OCI-LY7 (cell line): Measurements from ENCODE around the gene SHOX. TPM values are rescaled to one million over a fixed set of nuclear protein-coding genes. Genes with fewer than 3 reads are reported as not detected.

Experiments used
- BruUV-seq: library from RNA; stranded (reverse); fragments of 400-500 nt; replicated peaks from 2 replicates; lab custom pipeline; 2021; lab: Mats Ljungman, UMichigan
- CTCF ChIA-PET: fragments of 300-600 bp; sonication (Branson Sonifier 250); formaldehyde crosslinking; loops from one replicate; lab custom pipeline; 2022; ENCODE audit warnings: antibody characterized with exemption; ENCODE audit not compliant: unreplicated experiment; lab: Charles Lee
- POLR2A ChIA-PET: fragments of 300-600 bp; sonication (Branson Sonifier 250); formaldehyde crosslinking; loops from one replicate; lab custom pipeline; 2022; ENCODE audit warnings: antibody characterized with exemption; lab: Charles Lee
- DNase-seq: peaks from one replicate; pipeline ENCODE4 v3.0.0-alpha.2; 2015; ENCODE audit warnings: low spot score
- H2AFZ ChIP-seq: fragments of 200-600 bp; sonication (generic), shearing (Covaris generic); 2 replicates; pipeline ENCODE4 v1.6.1; 2014; ENCODE audit warnings: mild to moderate bottlenecking, antibody characterized with exemption, low read length, moderate library complexity
- H3K27ac ChIP-seq: fragments of 200-600 bp; sonication (generic); 2 replicates; pipeline ENCODE4 v1.5.1; 2014; ENCODE audit warnings: mixed run types, low read depth, mild to moderate bottlenecking, moderate library complexity, low read length, inconsistent platforms; ENCODE audit not compliant: poor library complexity, severe bottlenecking
- H3K36me3 ChIP-seq: fragments of 200-600 bp; sonication (generic); 2 replicates; pipeline ENCODE4 v1.6.1; 2014; ENCODE audit warnings: mild to moderate bottlenecking, antibody characterized with exemption, low read length, moderate library complexity, mixed read lengths; ENCODE audit not compliant: insufficient read depth
- H3K4me1 ChIP-seq: fragments of 200-600 bp; sonication (generic); 2 replicates; pipeline ENCODE4 v1.5.1; 2014; ENCODE audit warnings: mild to moderate bottlenecking, low read length; ENCODE audit not compliant: insufficient read depth, poor library complexity, severe bottlenecking
- H3K4me2 ChIP-seq: fragments of 200-600 bp; sonication (generic); 2 replicates; pipeline ENCODE4 v1.6.1; 2014; ENCODE audit warnings: mild to moderate bottlenecking, low read length
- H3K4me3 ChIP-seq: fragments of 200-600 bp; sonication (generic); 2 replicates; pipeline ENCODE4 v1.5.1; 2014; ENCODE audit warnings: mild to moderate bottlenecking, low read depth, low read length; ENCODE audit not compliant: poor library complexity, severe bottlenecking
- H3K79me2 ChIP-seq: fragments of 200-600 bp; sonication (generic); 2 replicates; pipeline ENCODE4 v1.6.1; 2016; ENCODE audit warnings: low read depth, mild to moderate bottlenecking, low read length, moderate library complexity, mixed read lengths; ENCODE audit not compliant: insufficient read depth
- H3K9me2 ChIP-seq: fragments of 200-600 bp; sonication (generic); 2 replicates; pipeline ENCODE4 v1.6.1; 2016; ENCODE audit warnings: mild to moderate bottlenecking, low read length, mixed read lengths; ENCODE audit not compliant: insufficient read depth
- H3K9me3 ChIP-seq: fragments of 200-600 bp; sonication (generic); 2 replicates; pipeline ENCODE4 v1.6.1; 2014; ENCODE audit warnings: mild to moderate bottlenecking, mixed run types, low read length, mixed read lengths
- H4K20me1 ChIP-seq: fragments of 200-600 bp; sonication (generic); 2 replicates; pipeline ENCODE4 v1.6.1; 2014; ENCODE audit warnings: mild to moderate bottlenecking, antibody characterized with exemption, low read length, moderate library complexity, mixed read lengths; ENCODE audit not compliant: insufficient read depth
- EZH2phosphoT487 ChIP-seq: fragments of 200-600 bp; sonication (generic); IDR thresholded peaks from 2 replicates; pipeline ENCODE4 v1.6.1; 2018; ENCODE audit warnings: low read depth, borderline replicate concordance, mild to moderate bottlenecking, mixed run types, antibody characterized with exemption, low read length, moderate library complexity, mixed read lengths
- intact Hi-C: fragments of 100-400 bp; cut with micrococcal nuclease; formaldehyde crosslinking; loops from one replicate; pipeline ENCODE4 v1.10.0; 2022; ENCODE audit not compliant: unreplicated experiment
- total RNA-seq, 2 experiments: library from RNA; depleted of rRNA in 1 of 2; stranded (reverse); fragments of >200 nt in 1 of 2; shearing (Covaris generic) in 1 of 2; gene quantifications; 2 replicates each; pipeline ENCODE4 v1.2.3, GENCODE V29; 2014 to 2022
- TF ChIP-seq, protein P1 (sequence below): fragments of 200-600 bp; sonication (generic); conservative IDR thresholded peaks from 2 replicates; pipeline ENCODE4 v1.5.1; 2014; ENCODE audit warnings: mild to moderate bottlenecking, antibody characterized with exemption, low read length, moderate library complexity, mixed read lengths

The SHOX gene
- total RNA-seq, 2 experiments from 2014 or later: not detected

DNA sequence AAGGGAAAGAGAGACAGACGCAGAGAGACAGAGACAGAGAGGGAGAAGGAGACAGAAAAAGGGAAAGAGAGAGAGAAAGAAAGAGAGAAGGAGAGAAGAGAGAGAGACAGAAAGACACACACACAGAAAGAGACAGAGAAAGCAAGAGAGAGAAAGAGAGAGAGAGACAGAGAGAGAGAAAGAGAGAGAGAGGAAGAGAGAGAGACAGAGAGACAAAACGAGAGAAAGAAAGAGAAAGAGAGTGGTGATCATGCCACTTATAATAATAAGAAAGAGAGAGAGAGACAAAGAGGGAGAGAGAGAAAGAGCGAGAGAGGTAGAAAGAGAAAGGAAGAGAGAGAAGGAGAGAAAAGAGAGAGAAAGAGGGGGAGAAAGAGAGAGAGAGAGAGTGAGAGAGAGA, 51.4 kb downstream of the SHOX start:
- Histone ChIP-seq H3K9me2 (no peaks in the 10 kb centered on the region), H4K20me1 (no peaks in the 10 kb centered on the region), H3K4me3 (no peak overlapping the region), H3K4me2 (no peak overlapping the region), H3K4me1 (no peaks in the 10 kb centered on the region), H3K36me3 (no peaks in the 10 kb centered on the region), H3K27ac (no peak overlapping the region), H3K79me2 (no peaks in the 10 kb centered on the region), H2AFZ (no peak overlapping the region), H3K9me3 (no peaks in the 10 kb centered on the region)
- ChIA-PET CTCF (no interaction called here), POLR2A (no interaction called here)
- DNase-seq: no peak
- intact Hi-C loops: no loop called here
- BruUV-seq: no TSS peak
- TF ChIP-seq EZH2phosphoT487: no peak
- TF ChIP-seq, protein P1, sequence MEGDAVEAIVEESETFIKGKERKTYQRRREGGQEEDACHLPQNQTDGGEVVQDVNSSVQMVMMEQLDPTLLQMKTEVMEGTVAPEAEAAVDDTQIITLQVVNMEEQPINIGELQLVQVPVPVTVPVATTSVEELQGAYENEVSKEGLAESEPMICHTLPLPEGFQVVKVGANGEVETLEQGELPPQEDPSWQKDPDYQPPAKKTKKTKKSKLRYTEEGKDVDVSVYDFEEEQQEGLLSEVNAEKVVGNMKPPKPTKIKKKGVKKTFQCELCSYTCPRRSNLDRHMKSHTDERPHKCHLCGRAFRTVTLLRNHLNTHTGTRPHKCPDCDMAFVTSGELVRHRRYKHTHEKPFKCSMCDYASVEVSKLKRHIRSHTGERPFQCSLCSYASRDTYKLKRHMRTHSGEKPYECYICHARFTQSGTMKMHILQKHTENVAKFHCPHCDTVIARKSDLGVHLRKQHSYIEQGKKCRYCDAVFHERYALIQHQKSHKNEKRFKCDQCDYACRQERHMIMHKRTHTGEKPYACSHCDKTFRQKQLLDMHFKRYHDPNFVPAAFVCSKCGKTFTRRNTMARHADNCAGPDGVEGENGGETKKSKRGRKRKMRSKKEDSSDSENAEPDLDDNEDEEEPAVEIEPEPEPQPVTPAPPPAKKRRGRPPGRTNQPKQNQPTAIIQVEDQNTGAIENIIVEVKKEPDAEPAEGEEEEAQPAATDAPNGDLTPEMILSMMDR: no peak

DNA sequence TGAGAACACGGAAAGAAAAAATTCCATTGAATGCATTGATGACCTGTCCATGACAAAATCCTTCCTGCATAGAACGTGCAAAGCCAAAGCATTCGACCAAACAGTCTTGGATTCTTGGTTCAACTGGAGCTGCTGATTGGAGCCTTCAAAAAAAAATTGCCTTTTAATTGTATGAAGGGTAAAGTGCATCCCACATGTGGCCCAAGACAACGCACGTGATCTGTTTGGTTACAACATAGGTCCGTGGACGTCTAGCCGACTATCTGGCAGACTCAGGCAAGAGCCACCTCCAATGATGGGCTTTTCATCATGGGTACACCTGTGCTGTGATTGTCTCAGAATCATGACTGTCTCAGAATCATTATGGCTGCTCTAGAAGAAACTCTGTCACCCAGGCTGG, 52.3 kb downstream of the SHOX start:
- Histone ChIP-seq H3K4me1 (no peaks in the 10 kb centered on the region), H3K9me3 (no peaks in the 10 kb centered on the region), H3K9me2 (no peaks in the 10 kb centered on the region), H3K4me2 (no peak overlapping the region), H3K4me3 (no peak overlapping the region), H3K36me3 (no peaks in the 10 kb centered on the region), H4K20me1 (no peaks in the 10 kb centered on the region), H3K79me2 (no peaks in the 10 kb centered on the region), H3K27ac (no peak overlapping the region), H2AFZ (no peak overlapping the region)
- ChIA-PET CTCF (no interaction called here), POLR2A (no interaction called here)
- no TSS peak for BruUV-seq
- TF ChIP-seq EZH2phosphoT487: no peak
- TF ChIP-seq, protein P1: no peak
- DNase-seq: no peak
- intact Hi-C loops: no loop called here

DNA sequence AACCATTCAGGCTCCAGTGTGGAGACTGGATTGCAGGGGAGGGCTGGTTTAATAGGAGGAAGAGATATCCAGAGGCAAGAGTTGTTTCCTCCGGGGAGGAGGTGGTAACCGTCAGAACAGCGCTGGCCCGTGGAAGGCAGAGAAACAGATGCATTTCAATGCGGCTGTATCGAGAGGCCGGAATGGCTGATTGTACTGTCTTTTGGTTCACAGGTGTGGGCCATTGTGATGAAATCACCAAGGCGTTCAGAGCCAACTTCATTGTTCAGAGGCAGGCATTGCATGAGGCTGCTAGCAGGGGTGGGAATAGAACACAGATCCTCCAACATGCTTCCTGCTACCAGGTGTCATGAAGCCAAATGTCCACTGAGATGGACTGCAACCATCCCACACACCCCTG, 53.0 kb downstream of the SHOX start:
- H3K4me1 ChIP-seq: no peaks in the 10 kb centered on the region
- TF ChIP-seq, protein P1: no peak
- no peak overlapping the region for H3K4me3 ChIP-seq
- ChIA-PET POLR2A (no interaction called here), CTCF (no interaction called here)
- H3K36me3 ChIP-seq: no peaks in the 10 kb centered on the region
- no TSS peak for BruUV-seq
- DNase-seq: no peak
- H3K27ac ChIP-seq: no peak overlapping the region
- H3K9me3 ChIP-seq: no peaks in the 10 kb centered on the region
- no peak overlapping the region for H3K4me2 ChIP-seq
- H3K9me2 ChIP-seq: no peaks in the 10 kb centered on the region
- intact Hi-C loops: no loop called here
- no peaks in the 10 kb centered on the region for H4K20me1 ChIP-seq
- no peak overlapping the region for H2AFZ ChIP-seq
- no peaks in the 10 kb centered on the region for H3K79me2 ChIP-seq
